Astrocyte of the cerebellum (primary cell): ENCODE measurements around the gene LMAN2.
A peak's percentile ranks its signal among the peaks of the same experiment; 100 is the strongest.

Source experiments
- DNase-seq: peaks from one replicate; pipeline ENCODE4 v3.0.0-alpha.2; 2011; ENCODE audit warnings: low read depth
- H3K4me3 ChIP-seq: 2 replicates; pipeline ENCODE4 v1.5.1; 2011; ENCODE audit warnings: mild to moderate bottlenecking, low read depth, low read length, moderate library complexity
- CTCF ChIP-seq: IDR thresholded peaks from 2 replicates; pipeline ENCODE4 v1.5.1; 2012; ENCODE audit warnings: low read length, low read depth, moderate library complexity, mild to moderate bottlenecking; ENCODE audit errors: missing control alignments
- in situ Hi-C: cut with HindIII; loops from 2 replicates; pipeline ENCODE4 v1.10.0; 2017; ENCODE audit warnings: low sequenced_read_pairs

LMAN2 gene

DNA sequence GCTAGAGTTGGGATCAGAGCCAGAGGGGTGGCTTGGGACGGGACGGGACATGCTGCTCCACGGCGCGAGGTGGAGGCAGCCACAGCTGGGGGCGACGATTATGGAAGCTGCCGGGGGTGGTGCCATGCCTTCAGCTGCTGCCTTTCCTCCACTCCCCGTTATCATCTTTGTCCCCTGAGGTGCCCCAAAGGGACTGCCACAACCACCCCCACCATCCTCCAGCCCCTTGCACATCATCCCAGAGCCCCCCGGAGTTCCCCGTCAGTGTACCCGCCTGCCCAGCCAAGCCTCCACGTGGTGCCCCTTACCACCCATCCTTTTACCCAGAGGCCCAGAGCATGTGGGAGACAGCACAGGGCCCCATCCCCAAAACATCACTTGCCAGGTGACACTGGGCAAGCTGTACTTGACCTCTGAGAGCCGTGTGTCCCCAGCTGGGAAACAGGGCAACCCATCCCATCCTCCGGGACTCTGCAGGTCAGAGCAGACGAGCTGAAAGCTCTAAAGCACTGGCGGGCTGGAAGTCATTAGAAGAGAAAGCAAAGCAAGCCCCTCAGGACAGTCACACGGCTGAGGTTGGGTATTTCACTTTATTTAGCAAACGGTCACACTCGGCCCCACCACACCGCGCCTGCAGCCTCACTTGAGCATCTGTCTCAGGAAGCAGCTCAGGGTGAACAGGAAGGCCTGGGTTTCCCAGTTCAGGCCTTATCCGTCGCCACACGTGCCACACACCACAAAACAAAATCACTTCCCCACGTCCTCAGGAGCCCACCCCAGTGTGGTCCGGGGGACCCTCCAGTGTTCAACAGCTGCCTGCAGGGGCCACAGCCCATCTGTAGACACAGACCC, 20.3 kb downstream of the LMAN2 start:
- in situ Hi-C loops: no loop called here
- no peak for DNase-seq
- TF ChIP-seq CTCF: no peak
- no peak overlapping the region for H3K4me3 ChIP-seq

GRCh38 chr5:177329883-177330282, 21.6 kb downstream of the LMAN2 start:
- in situ Hi-C loops: no loop called here
- no peak overlapping the region for H3K4me3 ChIP-seq
- TF ChIP-seq CTCF: no peak
- DNase-seq: no peak

GRCh38 chr5:177328545-177329231, 22.8 kb downstream of the LMAN2 start:
- DNase-seq: no peak
- H3K4me3 ChIP-seq: no peak overlapping the region
- TF ChIP-seq CTCF: no peak
- in situ Hi-C loops: no loop called here

GRCh38 chr5:177327539-177328522, 23.6 kb downstream of the LMAN2 start:
- TF ChIP-seq CTCF: peak; percentile 7
- no peak overlapping the region for H3K4me3 ChIP-seq
- in situ Hi-C loops: no loop called here
- DNase-seq: peak; percentile 46

DNA sequence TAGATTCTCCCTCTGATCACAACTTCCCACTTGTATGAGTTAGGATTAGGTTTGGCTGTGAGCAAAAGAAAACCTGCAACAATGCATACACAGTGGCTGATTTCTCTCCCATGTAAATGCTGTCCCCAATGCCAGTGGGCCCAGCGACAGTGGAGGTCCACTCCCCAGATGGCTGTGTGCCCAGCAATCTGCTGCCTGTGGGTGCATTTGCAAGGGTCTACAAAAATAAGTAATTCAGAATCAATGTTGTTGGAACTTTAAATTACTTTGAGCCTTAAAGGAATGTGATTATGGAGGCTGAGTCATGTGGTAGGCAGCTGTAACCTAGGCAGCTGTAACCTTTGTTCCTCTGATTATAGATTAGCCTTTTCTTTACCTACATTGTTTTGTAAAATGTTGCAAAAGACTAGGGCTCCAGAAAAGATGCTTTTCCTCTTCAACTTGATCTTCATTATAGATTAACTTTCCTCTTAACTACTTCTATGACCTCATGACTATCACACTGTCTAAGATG, 25.5 kb downstream of the LMAN2 start:
- in situ Hi-C loops: no loop called here
- no peak for DNase-seq
- TF ChIP-seq CTCF: no peak
- no peak overlapping the region for H3K4me3 ChIP-seq

DNA sequence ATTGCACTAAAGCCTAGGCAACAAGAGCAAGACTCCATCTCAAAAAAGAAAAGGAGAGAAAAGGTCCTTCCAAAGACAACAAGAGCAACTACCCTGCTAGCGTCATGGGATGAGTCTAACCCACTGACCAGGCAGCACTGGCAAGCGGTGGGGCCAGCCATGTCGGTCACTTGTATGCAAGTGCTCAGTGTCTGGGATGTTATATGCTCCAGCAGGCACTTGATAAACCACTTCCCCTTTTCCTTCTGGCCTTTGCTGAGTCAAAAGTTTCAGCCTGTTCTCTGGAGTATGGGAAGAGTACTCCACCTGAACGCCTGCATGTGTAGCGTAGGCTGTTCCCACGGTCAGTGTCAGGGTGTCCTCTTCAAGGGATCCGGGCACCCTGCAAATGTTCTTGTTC, 30.6 kb downstream of the LMAN2 start:
- no peak overlapping the region for H3K4me3 ChIP-seq
- no peak for TF ChIP-seq CTCF
- no peak for DNase-seq
- in situ Hi-C loops: loop anchor here (5.0 kb wide), 2 partner anchors 41 to 126 kb away; partner anchors contain the start of gene PRR7
